ENCODE results near the gene PCDHAC2.

GRCh38 chr5:140953234-140953633, 13.0 kb upstream of the PCDHAC2 start:
- TF ChIP-seq CTCF (IDR thresholded peaks at IDR 0.05) (no peak), POLR2A (IDR thresholded peaks at IDR 0.05) (no peak), POLR2AphosphoS5 (IDR thresholded peaks at IDR 0.05) (no peak)

Measured in breast epithelium (tissue), 3 donors.